NB4 (cell line): ENCODE measurements around the gene DSC2.

Experiments used
- DNase-seq: peaks from one replicate; pipeline ENCODE4 v3.0.0; 2010; ENCODE audit warnings: low read depth
- H3K4me3 ChIP-seq: one replicate; pipeline ENCODE4 v1.5.1; 2011; ENCODE audit warnings: mild to moderate bottlenecking, low read depth, low read length, moderate library complexity
- MYC ChIP-seq: IDR thresholded peaks from 2 replicates; pipeline ENCODE4 v1.6.1; 2011; ENCODE audit warnings: low read depth, low read length
- POLR2A ChIP-seq: IDR thresholded peaks from 2 replicates; pipeline ENCODE4 v1.6.1; 2011; ENCODE audit warnings: mild to moderate bottlenecking; ENCODE audit not compliant: insufficient read length; ENCODE audit errors: extremely low read depth
- TF ChIP-seq, protein P1 (sequence below): IDR thresholded peaks from 2 replicates; pipeline ENCODE4 v1.6.1; 2011; ENCODE audit warnings: low read depth, low read length
- TF ChIP-seq, protein P2 (sequence below): IDR thresholded peaks from one replicate; pipeline ENCODE4 v1.5.1; 2012; ENCODE audit warnings: low read depth, low read length

DSC2 gene

DNA sequence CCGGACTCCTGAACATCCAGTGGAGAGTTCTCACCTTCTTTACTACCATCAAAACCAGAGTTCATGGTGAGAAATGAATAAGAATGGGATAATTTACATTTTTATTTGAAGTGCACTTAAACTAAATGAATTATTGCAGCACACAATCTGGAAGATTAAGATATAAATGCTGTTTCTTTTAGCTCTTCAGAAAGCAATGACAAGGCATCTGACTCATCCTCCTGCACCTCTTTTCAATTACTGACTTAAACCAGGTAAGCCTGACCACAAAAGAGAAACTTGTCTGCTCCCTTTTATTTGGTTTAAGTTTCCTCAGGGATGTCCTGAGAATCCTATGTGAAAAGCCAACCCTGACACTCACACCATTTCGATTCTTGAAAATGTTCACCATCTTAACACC is 720 bp upstream of the DSC2 start:
- DNase-seq: no peak
- TF ChIP-seq POLR2A (no peak), MYC (no peak)
- TF ChIP-seq, protein P1, sequence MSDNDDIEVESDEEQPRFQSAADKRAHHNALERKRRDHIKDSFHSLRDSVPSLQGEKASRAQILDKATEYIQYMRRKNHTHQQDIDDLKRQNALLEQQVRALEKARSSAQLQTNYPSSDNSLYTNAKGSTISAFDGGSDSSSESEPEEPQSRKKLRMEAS: no peak
- TF ChIP-seq, protein P2, sequence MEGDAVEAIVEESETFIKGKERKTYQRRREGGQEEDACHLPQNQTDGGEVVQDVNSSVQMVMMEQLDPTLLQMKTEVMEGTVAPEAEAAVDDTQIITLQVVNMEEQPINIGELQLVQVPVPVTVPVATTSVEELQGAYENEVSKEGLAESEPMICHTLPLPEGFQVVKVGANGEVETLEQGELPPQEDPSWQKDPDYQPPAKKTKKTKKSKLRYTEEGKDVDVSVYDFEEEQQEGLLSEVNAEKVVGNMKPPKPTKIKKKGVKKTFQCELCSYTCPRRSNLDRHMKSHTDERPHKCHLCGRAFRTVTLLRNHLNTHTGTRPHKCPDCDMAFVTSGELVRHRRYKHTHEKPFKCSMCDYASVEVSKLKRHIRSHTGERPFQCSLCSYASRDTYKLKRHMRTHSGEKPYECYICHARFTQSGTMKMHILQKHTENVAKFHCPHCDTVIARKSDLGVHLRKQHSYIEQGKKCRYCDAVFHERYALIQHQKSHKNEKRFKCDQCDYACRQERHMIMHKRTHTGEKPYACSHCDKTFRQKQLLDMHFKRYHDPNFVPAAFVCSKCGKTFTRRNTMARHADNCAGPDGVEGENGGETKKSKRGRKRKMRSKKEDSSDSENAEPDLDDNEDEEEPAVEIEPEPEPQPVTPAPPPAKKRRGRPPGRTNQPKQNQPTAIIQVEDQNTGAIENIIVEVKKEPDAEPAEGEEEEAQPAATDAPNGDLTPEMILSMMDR: no peak
- no peak overlapping the region for H3K4me3 ChIP-seq

DNA sequence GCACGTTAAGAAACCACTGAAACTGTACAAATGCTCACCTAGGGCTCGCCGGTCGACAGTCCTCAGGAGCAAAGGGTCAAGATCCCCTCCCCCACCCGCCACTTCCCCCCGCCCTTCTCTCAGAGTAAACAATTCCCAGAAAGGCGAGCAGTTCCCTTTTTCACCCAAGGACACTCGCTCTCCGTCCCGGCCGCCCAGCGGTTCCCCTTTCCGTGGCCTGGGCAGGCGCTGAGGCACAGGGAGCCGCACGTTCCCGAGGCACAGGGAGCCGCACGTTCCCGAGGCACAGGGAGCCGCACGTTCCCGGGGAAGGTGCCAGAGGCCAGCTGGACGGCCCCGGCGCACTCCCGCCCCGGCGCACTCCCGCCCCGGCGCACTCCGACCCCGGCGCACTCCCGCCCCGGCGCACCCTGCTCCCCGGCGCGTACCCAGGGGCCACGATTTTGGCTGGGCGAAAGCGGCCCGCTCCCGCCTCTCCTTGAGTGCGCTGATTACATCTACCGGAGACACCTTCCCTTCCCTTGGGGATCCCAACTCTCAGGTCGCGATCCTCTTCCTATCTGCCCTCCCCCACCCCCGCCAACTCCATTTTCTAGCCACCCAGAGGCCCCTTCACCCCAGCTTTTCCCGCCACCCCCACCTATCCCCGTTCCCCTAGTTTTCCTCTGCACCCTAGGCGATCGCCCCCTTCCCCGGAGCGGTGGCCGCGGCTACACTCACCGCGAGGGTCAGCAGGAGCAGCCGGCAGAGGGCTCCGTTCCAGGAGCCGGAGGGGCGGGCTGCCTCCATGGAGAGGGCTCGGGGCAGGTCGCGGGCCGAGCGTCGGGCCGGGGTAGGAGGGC is 817 bp downstream of the DSC2 start:
- DNase-seq: peak; percentile 76
- H3K4me3 ChIP-seq: peak overlapping the region; percentile 62
- TF ChIP-seq, protein P2: no peak
- TF ChIP-seq MYC: no peak
- TF ChIP-seq, protein P1: no peak
- TF ChIP-seq POLR2A: no peak

DNA sequence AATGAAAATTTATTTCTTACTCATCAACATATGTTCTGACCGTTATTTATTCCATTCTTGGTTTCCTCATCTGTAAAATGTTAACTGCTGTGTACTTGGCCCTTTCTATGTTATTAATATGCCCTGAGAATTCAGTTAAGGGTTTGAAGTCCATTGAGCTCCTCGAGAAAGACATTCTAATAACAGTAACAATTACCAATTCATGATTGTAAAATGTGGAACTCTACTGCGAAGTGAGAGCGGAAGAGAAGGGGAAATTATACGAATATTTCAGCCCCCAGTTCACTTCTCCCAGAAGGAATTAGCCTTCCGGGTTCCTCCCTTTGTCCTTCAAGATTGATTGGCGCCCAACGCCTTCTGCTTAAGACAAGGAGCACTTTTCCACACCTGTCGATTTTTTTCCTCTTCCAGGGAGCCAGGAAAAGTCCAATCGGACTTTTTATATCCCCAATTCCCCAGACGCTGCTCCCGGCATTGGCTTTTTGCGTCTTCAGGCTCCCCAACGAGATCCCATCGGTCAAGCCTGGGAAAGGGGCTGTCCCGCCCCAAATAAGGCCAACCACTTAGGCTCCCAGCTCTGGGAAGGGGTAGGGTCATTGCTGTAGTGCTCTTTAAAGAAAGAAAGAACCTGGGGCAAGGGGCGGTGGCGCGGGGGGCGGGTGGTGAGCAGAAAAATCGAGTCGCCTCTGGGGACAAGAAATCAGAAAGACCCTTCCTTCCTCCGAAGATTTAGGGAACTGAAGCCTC is 1.6 kb downstream of the DSC2 start:
- no peak for TF ChIP-seq POLR2A
- TF ChIP-seq MYC: no peak
- TF ChIP-seq, protein P2: no peak
- TF ChIP-seq, protein P1: no peak
- no peak for DNase-seq
- H3K4me3 ChIP-seq: peak overlapping the region; percentile 57

DNA sequence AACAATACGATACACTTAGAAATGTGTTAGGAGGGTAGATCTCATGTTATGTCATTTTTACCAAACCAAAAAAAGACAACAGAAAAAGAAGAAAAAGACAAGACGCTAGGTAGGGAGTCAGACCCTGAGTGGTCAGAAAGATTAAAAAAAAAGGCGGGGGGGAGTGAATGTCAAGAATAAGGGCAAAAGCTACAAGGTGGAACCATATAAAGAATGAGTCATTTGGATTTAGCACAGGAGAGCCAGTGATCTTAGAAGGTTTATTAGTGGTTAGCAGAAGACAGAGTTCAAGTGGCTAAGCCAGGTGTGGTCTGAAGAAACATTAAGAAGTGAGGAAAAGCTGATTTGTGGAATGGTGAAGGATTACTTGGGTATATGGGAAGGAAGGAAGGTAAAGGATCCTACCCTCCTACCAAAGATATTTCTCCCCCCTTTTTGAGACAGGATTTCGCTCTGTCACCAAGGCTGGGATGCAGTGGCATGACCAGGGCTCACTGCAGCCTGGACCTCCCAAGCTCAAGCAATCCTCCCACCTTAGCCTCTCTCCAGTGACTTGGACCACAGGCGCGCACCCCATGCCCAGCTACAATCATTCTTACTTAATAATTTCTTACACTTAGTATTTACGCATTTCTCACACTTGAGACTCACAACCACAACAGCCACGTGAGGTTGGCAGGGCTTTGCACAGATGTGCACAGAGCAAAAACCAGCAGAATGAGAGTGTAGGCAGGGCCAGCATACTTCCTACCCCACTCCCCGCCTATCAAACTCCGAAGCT is 2.6 kb downstream of the DSC2 start:
- H3K4me3 ChIP-seq: no peak overlapping the region
- TF ChIP-seq MYC (no peak), POLR2A (no peak)
- TF ChIP-seq, protein P2: no peak
- TF ChIP-seq, protein P1: no peak
- DNase-seq: no peak

DNA sequence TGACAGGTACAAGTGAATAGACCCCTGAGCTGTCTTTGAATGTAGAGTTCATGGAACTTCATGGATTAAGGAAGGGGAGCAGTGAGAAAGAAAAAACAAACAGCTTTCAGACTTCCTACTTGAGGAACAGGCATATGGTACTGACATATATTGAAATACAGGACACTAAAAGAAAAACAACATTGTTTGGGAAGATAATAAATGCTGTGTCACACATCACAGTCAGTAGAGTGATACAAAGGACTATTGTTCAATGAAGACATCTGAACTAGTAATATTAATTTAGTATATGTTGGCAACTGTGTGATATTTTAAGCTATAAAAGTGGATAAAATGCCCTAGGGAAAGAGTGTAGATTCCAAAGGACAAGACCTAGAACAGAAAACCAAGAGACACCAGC is 3.3 kb downstream of the DSC2 start:
- H3K4me3 ChIP-seq: no peak overlapping the region
- DNase-seq: no peak
- TF ChIP-seq MYC (no peak), POLR2A (no peak)
- TF ChIP-seq, protein P1: no peak
- TF ChIP-seq, protein P2: no peak
